ENCODE measurements around the gene ARHGEF18. TPM values are rescaled to one million over a fixed set of nuclear protein-coding genes. Genes with fewer than 3 reads are reported as not detected.

The ARHGEF18 gene
- total and polyA plus RNA-seq, 2 experiments from 2014 or later, result 12.8 to 47.6 TPM

DNA sequence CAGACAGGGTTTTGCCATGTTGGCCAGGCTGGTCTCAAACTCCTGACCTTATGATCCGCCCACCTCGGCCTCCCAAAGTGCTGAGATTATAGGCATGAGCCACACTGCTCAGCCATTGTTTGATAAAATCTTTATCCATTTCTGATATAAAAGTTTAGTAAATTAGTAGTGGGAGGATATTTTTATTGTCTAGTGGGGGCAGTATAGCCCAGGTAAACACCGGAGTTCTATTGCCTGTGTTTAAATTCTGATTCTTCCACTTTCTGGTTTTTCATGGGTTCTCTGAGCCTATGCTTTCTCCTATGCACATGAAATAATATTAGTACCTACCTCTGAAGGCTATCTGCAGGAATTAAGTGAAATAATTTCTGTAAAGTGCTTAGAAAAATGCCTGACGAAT, 20.1 kb upstream of the ARHGEF18 start (continued):
- TF ChIP-seq ZNF114 (CRISPR knock-in tag; IDR thresholded peaks at IDR 0.05) (no peak), NANOG (IDR thresholded peaks at IDR 0.05; ENCODE audit: borderline replicate concordance) (no peak)

DNA sequence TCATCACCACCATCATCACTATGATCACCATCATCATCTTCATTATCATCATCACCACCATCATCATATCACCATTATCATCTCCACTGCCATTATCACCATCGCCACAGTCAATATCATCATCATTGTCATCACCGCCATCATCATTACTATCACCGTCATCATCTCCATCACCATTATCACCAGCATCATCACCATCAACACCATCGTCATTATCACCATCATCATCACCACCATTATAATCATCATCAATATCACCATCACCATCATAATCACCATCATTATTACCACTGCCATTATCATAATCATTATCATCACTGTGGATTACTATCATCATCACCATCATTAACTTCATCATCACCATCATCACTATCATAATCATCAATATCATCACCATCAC, 17.3 kb upstream of the ARHGEF18 start:
- no peak overlapping the region for H2AFZ ChIP-seq
- H3K27me3 ChIP-seq (ENCODE audit: insufficient read depth), result no peaks in the 10 kb centered on the region
- TF ChIP-seq CREB1 (CRISPR knock-in tag; IDR thresholded peaks at IDR 0.05; ENCODE audit: low read depth) (no peak), EZH2 (IDR thresholded peaks at IDR 0.05; ENCODE audit: low read depth, unreplicated experiment) (no peak), NANOG (IDR thresholded peaks at IDR 0.05; ENCODE audit: borderline replicate concordance) (no peak), EZH2phosphoT487 (IDR thresholded peaks at IDR 0.05; ENCODE audit: unreplicated experiment) (no peak), REST (IDR thresholded peaks at IDR 0.05; ENCODE audit: unreplicated experiment) (no peak), ZNF462 (CRISPR knock-in tag; IDR thresholded peaks at IDR 0.05) (no peak), JUNB (IDR thresholded peaks at IDR 0.05; ENCODE audit: unreplicated experiment) (no peak), STAT1 (IDR thresholded peaks at IDR 0.05; ENCODE audit: unreplicated experiment) (no peak), ZNF114 (CRISPR knock-in tag; IDR thresholded peaks at IDR 0.05) (no peak), POLR2AphosphoS5 (IDR thresholded peaks at IDR 0.05; ENCODE audit: low read depth) (no peak), ZNF331 (CRISPR knock-in tag; IDR thresholded peaks at IDR 0.05; ENCODE audit: low read depth) (no peak)
- TF ChIP-seq, protein P1, sequence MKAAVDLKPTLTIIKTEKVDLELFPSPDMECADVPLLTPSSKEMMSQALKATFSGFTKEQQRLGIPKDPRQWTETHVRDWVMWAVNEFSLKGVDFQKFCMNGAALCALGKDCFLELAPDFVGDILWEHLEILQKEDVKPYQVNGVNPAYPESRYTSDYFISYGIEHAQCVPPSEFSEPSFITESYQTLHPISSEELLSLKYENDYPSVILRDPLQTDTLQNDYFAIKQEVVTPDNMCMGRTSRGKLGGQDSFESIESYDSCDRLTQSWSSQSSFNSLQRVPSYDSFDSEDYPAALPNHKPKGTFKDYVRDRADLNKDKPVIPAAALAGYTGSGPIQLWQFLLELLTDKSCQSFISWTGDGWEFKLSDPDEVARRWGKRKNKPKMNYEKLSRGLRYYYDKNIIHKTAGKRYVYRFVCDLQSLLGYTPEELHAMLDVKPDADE (IDR thresholded peaks at IDR 0.05), result no peak
- TF ChIP-seq, protein P2, sequence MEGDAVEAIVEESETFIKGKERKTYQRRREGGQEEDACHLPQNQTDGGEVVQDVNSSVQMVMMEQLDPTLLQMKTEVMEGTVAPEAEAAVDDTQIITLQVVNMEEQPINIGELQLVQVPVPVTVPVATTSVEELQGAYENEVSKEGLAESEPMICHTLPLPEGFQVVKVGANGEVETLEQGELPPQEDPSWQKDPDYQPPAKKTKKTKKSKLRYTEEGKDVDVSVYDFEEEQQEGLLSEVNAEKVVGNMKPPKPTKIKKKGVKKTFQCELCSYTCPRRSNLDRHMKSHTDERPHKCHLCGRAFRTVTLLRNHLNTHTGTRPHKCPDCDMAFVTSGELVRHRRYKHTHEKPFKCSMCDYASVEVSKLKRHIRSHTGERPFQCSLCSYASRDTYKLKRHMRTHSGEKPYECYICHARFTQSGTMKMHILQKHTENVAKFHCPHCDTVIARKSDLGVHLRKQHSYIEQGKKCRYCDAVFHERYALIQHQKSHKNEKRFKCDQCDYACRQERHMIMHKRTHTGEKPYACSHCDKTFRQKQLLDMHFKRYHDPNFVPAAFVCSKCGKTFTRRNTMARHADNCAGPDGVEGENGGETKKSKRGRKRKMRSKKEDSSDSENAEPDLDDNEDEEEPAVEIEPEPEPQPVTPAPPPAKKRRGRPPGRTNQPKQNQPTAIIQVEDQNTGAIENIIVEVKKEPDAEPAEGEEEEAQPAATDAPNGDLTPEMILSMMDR (conservative IDR thresholded peaks at IDR 0.05; ENCODE audit: low read depth in 2 of 2), result no peak
- H3K9me2 ChIP-seq (ENCODE audit: insufficient read depth), result no peaks in the 10 kb centered on the region; the same call in none of the 2 replicates
- H3K27me3 Mint-ChIP-seq (ENCODE audit: insufficient read depth, low read depth, poor library complexity), result peaks cover 6% of the 10 kb centered on the region
- no peaks in the 10 kb centered on the region for H3K36me3 Mint-ChIP-seq (ENCODE audit: low read depth)
- no peaks in the 10 kb centered on the region for H3K4me1 ChIP-seq (ENCODE audit: insufficient read depth)
- ATAC-seq, result no peak
- DNase-seq (ENCODE audit: low spot score), result no peak
- no peaks in the 10 kb centered on the region for H4K20me1 ChIP-seq (replicated peaks; ENCODE audit: insufficient read depth)
- no peak overlapping the region for H3K4me3 ChIP-seq
- no peak overlapping the region for H3K4me2 ChIP-seq
- H3K4me3 Mint-ChIP-seq, result no peak overlapping the region
- H3F3A ChIP-seq (replicated peaks; ENCODE audit: low read depth), result no peaks in the 10 kb centered on the region
- no peak overlapping the region for H3K27ac ChIP-seq (ENCODE audit: low read depth)
- no peaks in the 10 kb centered on the region for H3K4me1 Mint-ChIP-seq
- H3K79me2 ChIP-seq (replicated peaks; ENCODE audit: insufficient read depth), result no peaks in the 10 kb centered on the region
- no peaks in the 10 kb centered on the region for H3K36me3 ChIP-seq (ENCODE audit: insufficient read depth)
- peaks cover 8% of the 10 kb centered on the region for H3K9me3 Mint-ChIP-seq
- H3K27ac Mint-ChIP-seq, result no peak overlapping the region
